Vagina (tissue), 2 donors: ENCODE measurements around the gene LIMS1. TPM values are rescaled to one million over a fixed set of nuclear protein-coding genes. Genes with fewer than 3 reads are reported as not detected.

Experiments
- DNase-seq, 2 donors: peaks; one replicate each; pipeline ENCODE4 v3.0.0-alpha.2; 2017; ENCODE audit errors: extremely low spot score in 2 of 2
- H3K27ac ChIP-seq: fragments of 200-600 bp; sonication (generic); one replicate; pipeline ENCODE4 v1.5.1; 2019
- H3K27me3 ChIP-seq: fragments of 200-600 bp; sonication (generic); one replicate; pipeline ENCODE4 v1.5.1; 2019
- H3K36me3 ChIP-seq, 2 donors: fragments of 200-600 bp; sonication (generic); one replicate each; pipeline ENCODE4 v1.5.1; 2017 to 2019
- H3K4me1 ChIP-seq: fragments of 200-600 bp; sonication (generic); one replicate; pipeline ENCODE4 v1.5.1; 2019
- H3K4me3 ChIP-seq, 2 donors: fragments of 200-600 bp; sonication (generic); 1 replicate in 1 of 2; 2 replicates in 1 of 2; pipeline ENCODE4 v1.5.1; 2016 to 2019
- H3K9me3 ChIP-seq: fragments of 200-600 bp; sonication (generic); one replicate; pipeline ENCODE4 v1.5.1; 2019
- CTCF ChIP-seq, 3 experiments: fragments of 450-650 bp in 2 of 3; fragments of 200-600 bp in 1 of 3; sonication (generic) in 1 of 3; IDR thresholded peaks; one replicate each; pipeline ENCODE4 v1.5.1; 2017 to 2019; ENCODE audit warnings: antibody characterized with exemption in 3 of 3, mild to moderate bottlenecking in 2 of 3, moderate library complexity in 2 of 3
- POLR2A ChIP-seq, 2 donors: fragments of 450-650 bp; IDR thresholded peaks; one replicate each; pipeline ENCODE4 v1.6.1; 2017; ENCODE audit warnings: antibody characterized with exemption in 2 of 2, mild to moderate bottlenecking in 2 of 2, moderate library complexity in 2 of 2
- POLR2AphosphoS5 ChIP-seq, 2 donors: sonication (generic); formaldehyde crosslinking; IDR thresholded peaks; one replicate each; pipeline ENCODE4 v1.9.0; 2017; ENCODE audit warnings: antibody characterized with exemption in 2 of 2, mild to moderate bottlenecking in 2 of 2, low read depth in 1 of 2; ENCODE audit not compliant: insufficient read depth in 1 of 2
- intact Hi-C: fragments of 100-400 bp; cut with DNase I; formaldehyde crosslinking; loops from one replicate; pipeline ENCODE4 v1.15.1; 2023
- total RNA-seq: library from RNA; depleted of rRNA; stranded (reverse); fragments of >200 nt; gene quantifications from one replicate; pipeline ENCODE4 v1.2.3, GENCODE V29; 2016

Gene LIMS1
- total RNA-seq, 1 donor from 2014 or later, result 66.0 TPM

GRCh38 chr2:108629417-108629816, 95.1 kb downstream of the LIMS1 start:
- no peaks in the 10 kb centered on the region for H3K27me3 ChIP-seq
- intact Hi-C loops, result no loop called here
- H3K4me3 ChIP-seq, result no peak overlapping the region
- no peaks in the 10 kb centered on the region for H3K36me3 ChIP-seq
- no peak for DNase-seq
- peaks cover 37% of the 10 kb centered on the region for H3K4me1 ChIP-seq
- H3K9me3 ChIP-seq, result no peaks in the 10 kb centered on the region
- H3K27ac ChIP-seq, result no peak overlapping the region
- TF ChIP-seq CTCF (IDR thresholded peaks at IDR 0.05) (no peak), POLR2A (IDR thresholded peaks at IDR 0.05) (no peak), POLR2AphosphoS5 (IDR thresholded peaks at IDR 0.05; ENCODE audit: insufficient read depth in 1 of 2, low read depth in 1 of 2) (no peak)

DNA sequence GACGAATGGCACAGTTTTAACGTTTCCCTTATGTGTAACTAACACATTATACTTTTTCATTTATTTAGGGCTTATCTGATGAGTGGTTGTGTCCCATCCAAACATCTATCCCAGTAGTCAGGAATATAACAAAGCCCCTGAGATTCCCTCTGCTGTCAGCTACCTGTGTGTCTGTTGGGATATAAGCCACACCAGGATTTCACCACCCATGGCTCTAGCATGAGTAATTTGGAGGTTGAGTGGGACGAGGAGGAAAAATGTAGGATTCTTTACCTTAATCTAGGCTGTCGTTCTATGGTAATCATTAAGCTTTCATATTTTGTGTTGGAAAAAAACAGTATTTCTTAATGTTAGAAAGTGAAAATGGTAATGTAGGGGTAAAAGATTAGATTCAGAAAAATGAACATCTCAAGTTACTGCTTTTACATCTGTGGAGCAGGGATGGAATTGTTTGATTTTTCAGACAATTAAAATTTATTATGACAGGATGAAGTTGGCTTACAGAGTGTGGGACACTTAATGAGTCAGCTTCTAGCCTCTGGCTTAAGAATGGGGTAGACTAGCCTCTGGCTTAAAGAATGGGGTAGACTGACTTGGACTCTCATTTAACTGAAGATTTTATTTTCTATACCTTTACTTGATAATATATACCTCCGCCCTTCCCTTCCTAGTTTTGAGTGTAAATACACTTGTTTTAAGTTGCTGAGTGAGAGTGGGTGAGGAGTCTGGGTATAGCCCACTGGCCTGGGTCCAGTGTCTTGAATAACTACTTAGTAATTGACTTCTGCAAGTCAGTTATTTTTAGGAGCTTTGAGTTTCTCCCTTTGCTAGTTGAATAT, 96.5 kb downstream of the LIMS1 start:
- H3K4me1 ChIP-seq, result peaks cover 48% of the 10 kb centered on the region
- H3K27ac ChIP-seq, result no peak overlapping the region
- H3K27me3 ChIP-seq, result no peaks in the 10 kb centered on the region
- TF ChIP-seq POLR2AphosphoS5 (IDR thresholded peaks at IDR 0.05; ENCODE audit: insufficient read depth in 1 of 2, low read depth in 1 of 2) (no peak), CTCF (IDR thresholded peaks at IDR 0.05) (no peak), POLR2A (IDR thresholded peaks at IDR 0.05) (no peak)
- H3K36me3 ChIP-seq, result no peaks in the 10 kb centered on the region
- H3K4me3 ChIP-seq, result no peak overlapping the region
- intact Hi-C loops, result no loop called here
- DNase-seq, result no peak
- H3K9me3 ChIP-seq, result no peaks in the 10 kb centered on the region

GRCh38 chr2:108632332-108633160, 98.3 kb downstream of the LIMS1 start:
- Histone ChIP-seq H3K27me3 (no peaks in the 10 kb centered on the region), H3K4me3 (no peak overlapping the region), H3K9me3 (no peaks in the 10 kb centered on the region), H3K27ac (no peak overlapping the region), H3K4me1 (peaks cover 59% of the 10 kb centered on the region), H3K36me3 (no peaks in the 10 kb centered on the region)
- DNase-seq, result no peak
- TF ChIP-seq POLR2AphosphoS5 (IDR thresholded peaks at IDR 0.05; ENCODE audit: insufficient read depth in 1 of 2, low read depth in 1 of 2) (no peak), CTCF (IDR thresholded peaks at IDR 0.05) (no peak)
- intact Hi-C loops, result no loop called here

- Histone ChIP-seq H3K27me3 (no peaks in the 10 kb centered on the region), H3K9me3 (no peaks in the 10 kb centered on the region), H3K36me3 (no peaks in the 10 kb centered on the region), H3K4me3 (no peak overlapping the region), H3K27ac (no peak overlapping the region), H3K4me1 (peaks cover 59% of the 10 kb centered on the region)
- intact Hi-C loops, result no loop called here
- no peak for TF ChIP-seq POLR2A (IDR thresholded peaks at IDR 0.05)
- TF ChIP-seq CTCF (IDR thresholded peaks at IDR 0.05), result no peak
- TF ChIP-seq POLR2AphosphoS5 (IDR thresholded peaks at IDR 0.05; ENCODE audit: insufficient read depth in 1 of 2, low read depth in 1 of 2), result no peak
- DNase-seq, result no peak
These were observed 99.1 kb downstream of the LIMS1 start for GRCh38 chr2:108633409-108633808.
